ENCODE measurements around the gene NPTX1.

DNA sequence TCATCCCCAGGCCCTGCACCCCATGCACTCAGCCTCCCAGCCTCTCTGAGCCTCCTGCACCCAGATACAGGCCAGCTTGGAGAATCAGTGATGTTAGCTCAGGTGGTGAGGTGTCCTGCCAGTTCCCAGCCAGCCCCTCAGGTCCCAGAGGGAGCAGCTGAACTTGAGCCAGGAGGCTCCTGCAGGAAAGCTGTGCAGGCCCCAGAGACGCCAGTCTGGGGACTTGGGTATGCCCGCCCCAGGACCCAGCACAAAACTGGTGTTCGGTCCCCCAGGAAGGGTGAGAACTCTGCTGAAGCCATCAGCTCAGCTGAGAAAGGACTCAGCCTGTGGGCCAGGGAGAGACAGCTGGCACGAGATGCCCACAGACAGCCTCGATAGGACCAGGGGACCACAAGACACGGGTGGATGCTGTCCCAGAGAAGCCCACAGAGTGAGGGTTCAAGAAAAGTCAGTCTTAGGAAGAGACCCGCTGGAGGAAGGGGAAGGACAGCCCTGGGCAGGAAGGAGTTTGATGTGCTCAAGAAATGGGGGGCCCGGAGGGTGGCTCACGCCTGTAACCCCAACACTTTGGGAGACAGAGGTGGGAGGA lies 50.5 kb downstream of the NPTX1 start:
- TF ChIP-seq ZNF274 (IDR thresholded peaks at IDR 0.05; ENCODE audit: low read depth, low read length): no peak
- no peak for TF ChIP-seq YY1 (IDR thresholded peaks at IDR 0.05; ENCODE audit: insufficient read depth, insufficient read length)
- no peak for TF ChIP-seq SUZ12 (IDR thresholded peaks at IDR 0.05; ENCODE audit: extremely low read depth, insufficient read depth, insufficient read length)

Measured in NT2/D1 (cell line).